Fibroblast of lung (primary cell): ENCODE measurements around the gene SETBP1. TPM values are rescaled to one million over a fixed set of nuclear protein-coding genes. Genes with fewer than 3 reads are reported as not detected.

Experiments
- DNase-seq, 2 donors: peaks; one replicate each; pipeline versions ENCODE4 v3.0.0 to v3.0.0-alpha.2; 2010; ENCODE audit warnings: low read depth in 2 of 2
- H2AFZ ChIP-seq: 2 replicates; pipeline ENCODE4 v1.5.1; 2012; ENCODE audit warnings: low read length, control low read depth, inconsistent platforms
- H3K27ac ChIP-seq: 2 replicates; pipeline ENCODE4 v1.5.1; 2011; ENCODE audit warnings: low read length, control low read depth; ENCODE audit not compliant: insufficient read depth
- H3K27me3 ChIP-seq: 2 replicates; pipeline ENCODE4 v1.5.1; 2011; ENCODE audit warnings: mild to moderate bottlenecking, low read length; ENCODE audit not compliant: control insufficient read depth, insufficient read depth
- H3K36me3 ChIP-seq: 2 replicates; pipeline ENCODE4 v1.5.1; 2011; ENCODE audit warnings: low read length; ENCODE audit not compliant: control insufficient read depth, insufficient read depth
- H3K4me1 ChIP-seq: 2 replicates; pipeline ENCODE4 v1.5.1; 2011; ENCODE audit warnings: low read length; ENCODE audit not compliant: control insufficient read depth, insufficient read depth; ENCODE audit errors: extremely low read depth
- H3K4me2 ChIP-seq: 2 replicates; pipeline ENCODE4 v1.5.1; 2011; ENCODE audit warnings: low read length, control low read depth; ENCODE audit not compliant: insufficient read depth; ENCODE audit errors: extremely low read depth
- H3K4me3 ChIP-seq, 4 experiments: fragments of 200-600 bp in 1 of 4; sonication (generic) in 1 of 4; replicated peaks in 1 of 4; 2 replicates each; pipeline ENCODE4 v1.5.1; 2011 to 2016; ENCODE audit warnings: low read length in 4 of 4, low read depth in 3 of 4, mild to moderate bottlenecking in 3 of 4, control low read depth in 2 of 4, inconsistent platforms in 1 of 4, mixed read lengths in 1 of 4; ENCODE audit not compliant: insufficient read depth in 1 of 4; ENCODE audit errors: control extremely low read depth in 1 of 4
- H3K79me2 ChIP-seq: 2 replicates; pipeline ENCODE4 v1.5.1; 2012; ENCODE audit warnings: mild to moderate bottlenecking, low read length, inconsistent platforms; ENCODE audit not compliant: control insufficient read depth, insufficient read depth
- H3K9ac ChIP-seq: 2 replicates; pipeline ENCODE4 v1.5.1; 2011; ENCODE audit warnings: mild to moderate bottlenecking, low read length, control low read depth; ENCODE audit not compliant: insufficient read depth
- H3K9me3 ChIP-seq: 2 replicates; pipeline ENCODE4 v1.5.1; 2012; ENCODE audit warnings: low read depth, low read length; ENCODE audit not compliant: control insufficient read depth, insufficient read depth
- H4K20me1 ChIP-seq: 2 replicates; pipeline ENCODE4 v1.5.1; 2011; ENCODE audit warnings: low read length; ENCODE audit not compliant: control insufficient read depth, insufficient read depth; ENCODE audit errors: extremely low read depth
- CTCF ChIP-seq, 2 donors: IDR thresholded peaks in 1 of 2; conservative IDR thresholded peaks in 1 of 2; 1 replicate in 1 of 2; 2 replicates in 1 of 2; pipeline ENCODE4 v1.5.1; 2011 to 2012; ENCODE audit warnings: low read length in 2 of 2, control low read depth in 1 of 2, inconsistent platforms in 1 of 2, low read depth in 1 of 2, mild to moderate bottlenecking in 1 of 2
- EZH2 ChIP-seq: IDR thresholded peaks from 2 replicates; pipeline ENCODE4 v1.5.1; 2012; ENCODE audit warnings: low read length, control low read depth, mild to moderate bottlenecking; ENCODE audit errors: missing control alignments
- polyA plus RNA-seq, 2 donors: library from polyadenylated mRNA; depleted of rRNA in 1 of 2; stranded (reverse) in 1 of 2; unstranded in 1 of 2; fragments of >200 nt; gene quantifications; 2 replicates each; pipeline ENCODE4 v1.2.1, GENCODE V29; 2011 to 2012; ENCODE audit warnings: missing spikeins in 1 of 2
- total RNA-seq: library from RNA; depleted of rRNA; stranded (reverse); fragments of >200 nt; gene quantifications from 2 replicates; pipeline ENCODE4 v1.2.1, GENCODE V29; 2014

Gene SETBP1
- total and polyA plus RNA-seq, 2 donors (not counting 1 experiment from before 2014, with no cell fraction given): 4.5 to 5.4 TPM

- no peaks in the 10 kb centered on the region for H3K36me3 ChIP-seq
- H3K4me2 ChIP-seq: no peak overlapping the region
- H2AFZ ChIP-seq: no peak overlapping the region
- H3K27ac ChIP-seq: no peak overlapping the region
- no peaks in the 10 kb centered on the region for H4K20me1 ChIP-seq
- H3K9ac ChIP-seq: no peak overlapping the region
- TF ChIP-seq CTCF (conservative IDR thresholded peaks at IDR 0.05 in 1 of 2, IDR thresholded peaks at IDR 0.05 in 1 of 2; ENCODE audit: low read depth in 1 of 2, low read length in 2 of 2) (no peak), EZH2 (no peak)
- H3K4me3 ChIP-seq: no peak overlapping the region
- DNase-seq: no peak
- no peaks in the 10 kb centered on the region for H3K79me2 ChIP-seq
- no peaks in the 10 kb centered on the region for H3K27me3 ChIP-seq
- H3K4me1 ChIP-seq: no peaks in the 10 kb centered on the region
- H3K9me3 ChIP-seq: no peaks in the 10 kb centered on the region
Observed at GRCh38 chr18:44969214-44969795, 288.6 kb downstream of the SETBP1 start.

GRCh38 chr18:44973282-44973681, 292.6 kb downstream of the SETBP1 start:
- DNase-seq: peak in 1 of 2 donors; percentile 36
- H3K9me3 ChIP-seq: no peaks in the 10 kb centered on the region
- H3K27ac ChIP-seq: no peak overlapping the region

GRCh38 chr18:44974174-44974573, 293.5 kb downstream of the SETBP1 start:
- Histone ChIP-seq H2AFZ (no peak overlapping the region), H3K9me3 (no peaks in the 10 kb centered on the region), H3K79me2 (no peaks in the 10 kb centered on the region), H3K36me3 (no peaks in the 10 kb centered on the region), H3K4me1 (no peaks in the 10 kb centered on the region), H3K27ac (no peak overlapping the region), H4K20me1 (no peaks in the 10 kb centered on the region), H3K9ac (no peak overlapping the region), H3K4me2 (no peak overlapping the region), H3K27me3 (no peaks in the 10 kb centered on the region), H3K4me3 (no peak overlapping the region)
- TF ChIP-seq CTCF (conservative IDR thresholded peaks at IDR 0.05 in 1 of 2, IDR thresholded peaks at IDR 0.05 in 1 of 2; ENCODE audit: low read depth in 1 of 2, low read length in 2 of 2): no peak
- no peak for TF ChIP-seq EZH2
- DNase-seq: no peak

More at GRCh38 chr18:44973282-44973681, 292.6 kb downstream of the SETBP1 start:
- Histone ChIP-seq H2AFZ (no peak overlapping the region), H4K20me1 (no peaks in the 10 kb centered on the region), H3K4me2 (no peak overlapping the region), H3K27me3 (no peaks in the 10 kb centered on the region), H3K36me3 (no peaks in the 10 kb centered on the region), H3K9ac (no peak overlapping the region), H3K79me2 (no peaks in the 10 kb centered on the region), H3K4me1 (no peaks in the 10 kb centered on the region), H3K4me3 (no peak overlapping the region)
- TF ChIP-seq CTCF (conservative IDR thresholded peaks at IDR 0.05 in 1 of 2, IDR thresholded peaks at IDR 0.05 in 1 of 2; ENCODE audit: low read depth in 1 of 2, low read length in 2 of 2) (peak in 1 of 2 donors; percentile 34), EZH2 (no peak)
